HT1080 (cell line): ENCODE results near the gene GAB3. TPM values are rescaled to one million over a fixed set of nuclear protein-coding genes. Genes with fewer than 3 reads are reported as not detected.

Experiments
- small RNA-seq: library from RNA; depleted of rRNA; stranded (forward); fragments of <200 nt; gene quantifications from one replicate; pipeline ENCODE3, GENCODE V24; 2014
- total RNA-seq: library from RNA; depleted of rRNA; stranded (reverse); fragments of >200 nt; shearing (Covaris generic); gene quantifications from 2 replicates; pipeline ENCODE4 v1.2.3, GENCODE V29; 2014; rRNA removed

GAB3 gene
- total RNA-seq, 1 experiment from 2014 or later, result 17.5 TPM

Small RNAs within 50 kb of the gene (small RNA-seq; reads per million reads assigned to genes)
- gene SNORA36A, result not detected

Other genes with a start within 250 kb of the GAB3 start
- gene FAM3A, start 234.8 kb downstream of the GAB3 start, total RNA-seq, result 20.2 and 22.9 TPM in 2 replicates
- gene G6PD, start 204.2 kb downstream of the GAB3 start, total RNA-seq, result 51.6 and 63.7 TPM in 2 replicates
- 31.9 and 45.0 TPM in 2 replicates for gene IKBKG, start 203.5 kb downstream of the GAB3 start, total RNA-seq
- gene CTAG1A, start 165.9 kb downstream of the GAB3 start, total RNA-seq, result 130 and 312 TPM in 2 replicates
- 11.9 and 128 TPM in 2 replicates for gene CTAG1B, start 131.8 kb downstream of the GAB3 start, total RNA-seq
- gene CTAG2, start 97.5 kb downstream of the GAB3 start, total RNA-seq, result 633 and 765 TPM in 2 replicates
- gene DKC1, start 11.8 kb upstream of the GAB3 start, total RNA-seq, result 62.2 and 74.3 TPM in 2 replicates
- 17.4 and 21.6 TPM in 2 replicates for gene MPP1, start 54.4 kb upstream of the GAB3 start, total RNA-seq
- gene SMIM9, start 83.6 kb upstream of the GAB3 start, total RNA-seq, result not detected in 2 replicates
- 2.7 and 6.7 TPM in 2 replicates for gene F8A1, start 135.3 kb upstream of the GAB3 start, total RNA-seq